ENCODE data around the gene PXMP2.

Gene PXMP2

GRCh38 chr12:132687211-132688164 lies at the start of gene PXMP2, which contains the start of gene POLE:
Gene PXMP2, plus strand, starts transcription at chr12:132687587. Its CDS starts 84 bp downstream, at chr12:132687671.
Gene POLE, minus strand, starts transcription at chr12:132687342. Its CDS starts 27 bp downstream, at chr12:132687315.
- peak; percentile 95 for DNase-seq

GRCh38 chr12:132637811-132638210 lies 49.6 kb upstream of the PXMP2 start:
- DNase-seq: no peak

- DNase-seq: no peak
Observed at GRCh38 chr12:132638541-132639408, 48.6 kb upstream of the PXMP2 start.

- no peak for DNase-seq
Observed at GRCh38 chr12:132639956-132640520, 47.3 kb upstream of the PXMP2 start.

GRCh38 chr12:132640936-132641335 lies 46.5 kb upstream of the PXMP2 start:
- no peak for DNase-seq

- no peak for DNase-seq
Observed at GRCh38 chr12:132641811-132642650, 45.4 kb upstream of the PXMP2 start.

GRCh38 chr12:132642846-132643835 lies 44.2 kb upstream of the PXMP2 start:
- no peak for DNase-seq

- no peak for DNase-seq
Observed at GRCh38 chr12:132646850-132647249, 40.5 kb upstream of the PXMP2 start.

- DNase-seq: no peak
Observed at GRCh38 chr12:132647858-132648257, 39.5 kb upstream of the PXMP2 start.

- DNase-seq: no peak
Observed at GRCh38 chr12:132648616-132649225, 38.7 kb upstream of the PXMP2 start.

- DNase-seq: no peak
Observed at GRCh38 chr12:132649226-132649945, 38.0 kb upstream of the PXMP2 start.

GRCh38 chr12:132651444-132652100 lies 35.8 kb upstream of the PXMP2 start:
- no peak for DNase-seq

- no peak for DNase-seq
Observed at GRCh38 chr12:132653567-132654290, 33.7 kb upstream of the PXMP2 start.

GRCh38 chr12:132657004-132657727 lies 30.2 kb upstream of the PXMP2 start:
- DNase-seq: no peak

GRCh38 chr12:132658149-132658894 lies 29.1 kb upstream of the PXMP2 start:
- DNase-seq: no peak

- no peak for DNase-seq
Observed at GRCh38 chr12:132659146-132659545, 28.2 kb upstream of the PXMP2 start.

GRCh38 chr12:132660052-132660451 lies 27.3 kb upstream of the PXMP2 start:
- DNase-seq: no peak
